D721Med (cell line): ENCODE results near the gene ATIC.

Experiments used
- DNase-seq: peaks from one replicate; pipeline ENCODE4 v3.0.0; 2011; ENCODE audit warnings: low spot score; ENCODE audit not compliant: insufficient read length
- FAIRE-seq: peaks from 2 replicates; lab custom pipeline; 2011; peaks lifted over from hg19 to GRCh38; lab: Jason Lieb, UNC
- TF ChIP-seq, protein P1 (sequence below): IDR thresholded peaks from 2 replicates; pipeline ENCODE4 v1.5.1; 2012; ENCODE audit warnings: mild to moderate bottlenecking, control low read depth; ENCODE audit not compliant: insufficient read depth; ENCODE audit errors: missing control alignments

ATIC gene

GRCh38 chr2:215324811-215325210, 13.0 kb downstream of the ATIC start:
- DNase-seq (no peak), FAIRE-seq (no peak)
- TF ChIP-seq, protein P1, sequence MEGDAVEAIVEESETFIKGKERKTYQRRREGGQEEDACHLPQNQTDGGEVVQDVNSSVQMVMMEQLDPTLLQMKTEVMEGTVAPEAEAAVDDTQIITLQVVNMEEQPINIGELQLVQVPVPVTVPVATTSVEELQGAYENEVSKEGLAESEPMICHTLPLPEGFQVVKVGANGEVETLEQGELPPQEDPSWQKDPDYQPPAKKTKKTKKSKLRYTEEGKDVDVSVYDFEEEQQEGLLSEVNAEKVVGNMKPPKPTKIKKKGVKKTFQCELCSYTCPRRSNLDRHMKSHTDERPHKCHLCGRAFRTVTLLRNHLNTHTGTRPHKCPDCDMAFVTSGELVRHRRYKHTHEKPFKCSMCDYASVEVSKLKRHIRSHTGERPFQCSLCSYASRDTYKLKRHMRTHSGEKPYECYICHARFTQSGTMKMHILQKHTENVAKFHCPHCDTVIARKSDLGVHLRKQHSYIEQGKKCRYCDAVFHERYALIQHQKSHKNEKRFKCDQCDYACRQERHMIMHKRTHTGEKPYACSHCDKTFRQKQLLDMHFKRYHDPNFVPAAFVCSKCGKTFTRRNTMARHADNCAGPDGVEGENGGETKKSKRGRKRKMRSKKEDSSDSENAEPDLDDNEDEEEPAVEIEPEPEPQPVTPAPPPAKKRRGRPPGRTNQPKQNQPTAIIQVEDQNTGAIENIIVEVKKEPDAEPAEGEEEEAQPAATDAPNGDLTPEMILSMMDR, result no peak

GRCh38 chr2:215328066-215328465, 16.2 kb downstream of the ATIC start:
- peak; percentile 24 for DNase-seq
- TF ChIP-seq, protein P1, result no peak
- no peak for FAIRE-seq

GRCh38 chr2:215332872-215333595, 21.2 kb downstream of the ATIC start:
- TF ChIP-seq, protein P1, result no peak
- DNase-seq, result no peak
- no peak for FAIRE-seq

DNA sequence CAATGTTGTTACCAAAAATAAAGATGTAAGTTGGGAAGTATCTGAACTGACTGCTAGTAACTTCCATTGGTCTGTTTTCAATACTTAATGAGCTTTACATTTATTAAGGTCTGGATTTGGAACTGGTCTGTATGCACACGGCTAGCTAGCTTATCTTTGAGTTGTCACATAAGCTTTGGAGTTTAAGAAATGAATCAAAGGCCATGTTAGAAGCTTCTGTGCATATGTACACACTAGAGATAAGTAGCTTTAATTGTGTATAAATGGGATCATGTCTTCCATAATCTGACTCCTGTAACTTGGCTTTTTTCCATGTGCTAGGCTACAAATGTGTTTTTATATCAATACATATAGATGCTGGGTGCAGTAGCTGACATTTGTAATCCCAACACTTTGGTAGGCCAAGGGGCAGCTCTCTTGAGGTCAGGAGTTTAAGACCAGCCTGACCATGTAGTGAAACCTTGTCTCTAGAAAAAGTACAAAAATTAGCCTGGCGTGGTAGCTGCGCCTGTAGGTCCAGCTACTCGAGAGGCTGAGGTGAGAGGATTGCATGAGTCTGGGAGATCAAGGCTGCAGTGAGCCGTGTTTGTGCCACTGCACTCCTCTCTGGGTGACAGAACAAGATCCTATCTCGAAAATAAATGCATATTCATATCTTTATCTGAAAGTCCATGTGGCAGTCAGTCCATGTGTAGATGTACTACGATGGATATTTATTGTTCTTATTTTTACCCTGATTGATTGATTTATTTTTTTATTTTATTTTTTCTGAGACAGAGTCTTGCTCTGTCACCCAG, 27.2 kb downstream of the ATIC start:
- FAIRE-seq (peak; percentile 97), DNase-seq (peak; percentile 33)
- TF ChIP-seq, protein P1, result no peak

DNA sequence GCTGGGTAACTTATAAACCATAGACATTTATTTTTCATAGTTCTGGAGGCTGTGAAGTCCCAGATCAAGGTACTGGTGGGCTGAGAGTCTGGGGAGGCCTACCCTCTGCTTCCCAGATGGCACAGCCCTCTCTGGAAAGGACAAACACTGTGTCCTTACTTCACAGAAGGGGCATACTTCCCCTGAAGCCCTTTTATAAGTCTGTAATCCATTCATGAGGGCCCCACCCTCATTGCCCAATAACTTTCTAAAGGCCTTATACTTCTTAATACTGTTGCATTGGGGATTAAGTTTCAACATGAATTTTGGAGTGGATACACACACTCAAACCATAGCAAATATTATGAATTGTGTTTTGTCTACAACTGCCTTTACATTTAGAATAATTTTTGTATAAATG, 36.0 kb downstream of the ATIC start:
- DNase-seq, result no peak
- TF ChIP-seq, protein P1, result no peak

GRCh38 chr2:215352602-215353001, 40.7 kb downstream of the ATIC start:
- FAIRE-seq (no peak), DNase-seq (no peak)
- TF ChIP-seq, protein P1, result no peak

More for the DNA sequence above, 36.0 kb downstream of the ATIC start:
- no peak for FAIRE-seq
